Endodermal cell (in vitro differentiated cells): Measurements from ENCODE around the gene TPM2. TPM values are rescaled to one million over a fixed set of nuclear protein-coding genes. Genes with fewer than 3 reads are reported as not detected.

ENCODE experiments used
- DNase-seq: peaks from one replicate; pipeline ENCODE4 v3.0.0-alpha.2; 2017
- H3K27ac ChIP-seq: 2 replicates; pipeline ENCODE4 v1.5.1; 2013; ENCODE audit warnings: mild to moderate bottlenecking, low read depth, low read length, moderate library complexity
- H3K27me3 ChIP-seq: 2 replicates; pipeline ENCODE4 v1.6.1; 2013; ENCODE audit warnings: mild to moderate bottlenecking, low read length, moderate library complexity; ENCODE audit not compliant: insufficient read depth, control insufficient read depth, poor library complexity, severe bottlenecking
- H3K36me3 ChIP-seq: 2 replicates; pipeline ENCODE4 v1.7.0; 2013; ENCODE audit warnings: mild to moderate bottlenecking, low read length, moderate library complexity; ENCODE audit not compliant: control insufficient read depth, insufficient read depth
- H3K4me1 ChIP-seq: one replicate; pipeline ENCODE4 v1.7.0; 2013; ENCODE audit warnings: low read length; ENCODE audit not compliant: control insufficient read depth, insufficient read depth
- H3K4me3 ChIP-seq: 2 replicates; pipeline ENCODE4 v1.5.1; 2013; ENCODE audit warnings: mild to moderate bottlenecking, low read length, moderate library complexity
- H3K9ac ChIP-seq: 2 replicates; pipeline ENCODE4 v1.6.1; 2013; ENCODE audit warnings: mild to moderate bottlenecking, low read length, moderate library complexity; ENCODE audit not compliant: poor library complexity, severe bottlenecking; ENCODE audit errors: extremely low read depth
- H3K9me3 ChIP-seq: 2 replicates; pipeline ENCODE4 v1.6.1; 2013; ENCODE audit warnings: mild to moderate bottlenecking, low read length, moderate library complexity; ENCODE audit not compliant: control insufficient read depth
- H3K27ac Mint-ChIP-seq: 2 replicates; pipeline ENCODE4 v1.8.0; 2020; ENCODE audit warnings: mixed read lengths
- H3K27me3 Mint-ChIP-seq: 2 replicates; pipeline ENCODE4 v1.8.0; 2021; ENCODE audit warnings: mild to moderate bottlenecking, mixed read lengths; ENCODE audit not compliant: insufficient read depth
- H3K36me3 Mint-ChIP-seq: 2 replicates; pipeline ENCODE4 v1.8.0; 2020; ENCODE audit warnings: low read depth, mixed read lengths
- H3K4me1 Mint-ChIP-seq: 2 replicates; pipeline ENCODE4 v1.8.0; 2020; ENCODE audit warnings: mixed read lengths
- H3K4me3 Mint-ChIP-seq: 2 replicates; pipeline ENCODE4 v1.8.0; 2020; ENCODE audit warnings: mild to moderate bottlenecking, moderate library complexity, mixed read lengths
- H3K9me3 Mint-ChIP-seq: 2 replicates; pipeline ENCODE4 v1.8.0; 2020; ENCODE audit warnings: mild to moderate bottlenecking, mixed read lengths
- WGBS, 2 experiments: methylation state at CpG; one replicate each; pipeline versions ENCODE4 v1.1.5 to v1.1.7; 2013; ENCODE audit warnings: missing lambda C conversion rate in 2 of 2, mixed read lengths in 1 of 2; ENCODE audit not compliant: insufficient coverage in 1 of 2, insufficient read length in 1 of 2; 5-methylcytosine and 5-hydroxymethylcytosine counted together
- total RNA-seq, 2 donors: library from RNA; stranded (reverse); fragmentation: NEBNext Ultra II Directional in 1 of 2; extraction: Animal tissue kit (Norgen Biotek cat#: 25700) in 1 of 2; gene quantifications; 2 replicates in 1 of 2; 3 replicates in 1 of 2; pipeline ENCODE4 v1.2.1, GENCODE V29; 2021
- TF ChIP-seq, protein P1 (sequence below): fragments of 200-600 bp; sonication (generic); conservative IDR thresholded peaks from 2 replicates; pipeline ENCODE4 v1.5.0; 2021; ENCODE audit warnings: antibody characterized with exemption, mild to moderate bottlenecking

The TPM2 gene
- total RNA-seq, 2 donors from 2014 or later = 191 to 251 TPM

GRCh38 chr9:35713578-35713977 is 23.9 kb upstream of the TPM2 start:
- H3K36me3 ChIP-seq = peaks cover 93% of the 10 kb centered on the region
- no peaks in the 10 kb centered on the region for H3K27me3 ChIP-seq
- no peak overlapping the region for H3K4me3 ChIP-seq
- H3K27ac ChIP-seq = no peak overlapping the region
- H3K4me1 ChIP-seq = no peaks in the 10 kb centered on the region
- H3K9ac ChIP-seq = no peak overlapping the region
- H3K9me3 Mint-ChIP-seq = no peaks in the 10 kb centered on the region
- TF ChIP-seq, protein P1, sequence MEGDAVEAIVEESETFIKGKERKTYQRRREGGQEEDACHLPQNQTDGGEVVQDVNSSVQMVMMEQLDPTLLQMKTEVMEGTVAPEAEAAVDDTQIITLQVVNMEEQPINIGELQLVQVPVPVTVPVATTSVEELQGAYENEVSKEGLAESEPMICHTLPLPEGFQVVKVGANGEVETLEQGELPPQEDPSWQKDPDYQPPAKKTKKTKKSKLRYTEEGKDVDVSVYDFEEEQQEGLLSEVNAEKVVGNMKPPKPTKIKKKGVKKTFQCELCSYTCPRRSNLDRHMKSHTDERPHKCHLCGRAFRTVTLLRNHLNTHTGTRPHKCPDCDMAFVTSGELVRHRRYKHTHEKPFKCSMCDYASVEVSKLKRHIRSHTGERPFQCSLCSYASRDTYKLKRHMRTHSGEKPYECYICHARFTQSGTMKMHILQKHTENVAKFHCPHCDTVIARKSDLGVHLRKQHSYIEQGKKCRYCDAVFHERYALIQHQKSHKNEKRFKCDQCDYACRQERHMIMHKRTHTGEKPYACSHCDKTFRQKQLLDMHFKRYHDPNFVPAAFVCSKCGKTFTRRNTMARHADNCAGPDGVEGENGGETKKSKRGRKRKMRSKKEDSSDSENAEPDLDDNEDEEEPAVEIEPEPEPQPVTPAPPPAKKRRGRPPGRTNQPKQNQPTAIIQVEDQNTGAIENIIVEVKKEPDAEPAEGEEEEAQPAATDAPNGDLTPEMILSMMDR = no peak
- no peaks in the 10 kb centered on the region for H3K9me3 ChIP-seq
- H3K4me3 Mint-ChIP-seq = no peak overlapping the region
- H3K36me3 Mint-ChIP-seq = peaks cover 80% of the 10 kb centered on the region
- H3K27me3 Mint-ChIP-seq = no peaks in the 10 kb centered on the region
- no peak for DNase-seq
- H3K4me1 Mint-ChIP-seq = no peaks in the 10 kb centered on the region
- no peak overlapping the region for H3K27ac Mint-ChIP-seq
- 92 to 94% methylated on average over 3 of the region's 3 CpGs for WGBS, 2 experiments

- H3K36me3 ChIP-seq = peaks cover 93% of the 10 kb centered on the region
- no peaks in the 10 kb centered on the region for H3K4me1 ChIP-seq
- H3K4me3 Mint-ChIP-seq = no peak overlapping the region
- TF ChIP-seq, protein P1 = peak; percentile 57
- no peak overlapping the region for H3K27ac ChIP-seq
- H3K4me1 Mint-ChIP-seq = no peaks in the 10 kb centered on the region
- H3K27me3 Mint-ChIP-seq = no peaks in the 10 kb centered on the region
- 93 to 96% methylated on average over 4 to 11 of the region's 11 CpGs for WGBS, 2 experiments
- peak overlapping the region; percentile 27 for H3K27ac Mint-ChIP-seq
- H3K4me3 ChIP-seq = no peak overlapping the region
- H3K27me3 ChIP-seq = no peaks in the 10 kb centered on the region
- H3K9ac ChIP-seq = no peak overlapping the region
- H3K9me3 Mint-ChIP-seq = no peaks in the 10 kb centered on the region
- DNase-seq = peak; percentile 68
- no peaks in the 10 kb centered on the region for H3K9me3 ChIP-seq
- peaks cover 80% of the 10 kb centered on the region for H3K36me3 Mint-ChIP-seq
These were observed 23.2 kb upstream of the TPM2 start for GRCh38 chr9:35712762-35713400.

DNA sequence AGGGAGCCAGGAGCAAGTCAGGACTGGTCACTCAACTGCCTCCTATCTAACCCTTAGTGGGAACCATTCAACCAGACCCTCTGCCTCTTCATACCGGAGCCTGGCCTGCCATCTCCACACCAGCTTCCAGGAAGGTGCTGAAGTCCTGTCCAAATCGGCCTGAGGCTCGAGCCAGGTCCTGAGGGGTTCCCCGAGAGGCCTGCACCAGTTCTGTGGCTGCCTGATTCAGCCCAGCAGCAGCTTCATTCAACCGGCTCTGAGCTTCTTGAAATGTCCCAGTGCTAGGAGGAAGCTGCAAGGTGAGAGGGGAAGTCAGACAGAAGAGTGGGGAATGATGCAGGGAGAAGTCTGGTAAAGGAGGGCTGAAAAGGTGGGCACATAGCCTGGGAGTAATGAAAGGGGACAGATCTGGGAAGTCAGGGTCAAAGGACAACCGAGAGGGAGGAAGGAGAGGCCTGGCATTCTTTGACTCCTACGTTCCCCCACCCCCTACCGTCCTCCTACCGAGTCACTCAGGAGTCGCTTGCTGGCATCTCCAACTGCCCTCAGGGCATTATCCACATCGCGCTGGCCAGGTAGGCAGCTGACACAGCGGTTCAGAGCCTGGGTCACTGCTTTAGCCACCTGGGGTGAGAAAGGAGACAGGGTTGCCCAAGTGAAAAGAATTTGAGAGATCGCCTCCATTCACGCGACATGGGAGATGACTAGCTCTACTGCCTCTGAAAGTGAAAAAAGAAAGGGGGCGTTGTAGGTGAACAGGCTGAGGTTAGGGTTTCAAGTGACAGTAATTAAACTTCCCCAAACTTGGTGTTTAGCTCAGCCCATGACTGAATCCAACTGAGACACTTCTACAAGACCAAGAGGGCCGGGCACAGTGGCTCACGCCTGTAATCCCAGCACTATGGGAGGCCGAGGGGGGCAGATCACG is 22.0 kb upstream of the TPM2 start:
- Mint-ChIP-seq H3K4me3 (no peak overlapping the region), H3K27ac (no peak overlapping the region), H3K36me3 (peaks cover 80% of the 10 kb centered on the region), H3K9me3 (no peaks in the 10 kb centered on the region), H3K27me3 (no peaks in the 10 kb centered on the region), H3K4me1 (no peaks in the 10 kb centered on the region)
- Histone ChIP-seq H3K27me3 (no peaks in the 10 kb centered on the region), H3K27ac (no peak overlapping the region), H3K9me3 (no peaks in the 10 kb centered on the region), H3K4me3 (no peak overlapping the region), H3K4me1 (no peaks in the 10 kb centered on the region), H3K36me3 (peaks cover 93% of the 10 kb centered on the region), H3K9ac (no peak overlapping the region)
- TF ChIP-seq, protein P1 = no peak
- WGBS, 2 experiments = 91 to 96% methylated on average over 21 of the region's 21 CpGs
- DNase-seq = no peak
